Thoracic aorta (tissue), 2 donors: ENCODE results near the gene CYYR1. TPM values are rescaled to one million over a fixed set of nuclear protein-coding genes. Genes with fewer than 3 reads are reported as not detected.
A peak's percentile ranks its signal among the peaks of the same experiment; 100 is the strongest.

Source experiments
- ATAC-seq: fragments of 150-250 bp; one replicate; pipeline ENCODE4 v1.8.0; 2017; ENCODE audit warnings: low read depth; ENCODE audit not compliant: insufficient number of reproducible peaks, low FRiP score
- DNase-seq: peaks from one replicate; pipeline ENCODE4 v3.0.0-alpha.2; 2020; ENCODE audit warnings: low spot score
- H3K27ac ChIP-seq, 2 donors: fragments of 200-600 bp; sonication (generic); 1 replicate in 1 of 2; 2 replicates in 1 of 2; pipeline ENCODE4 v1.5.1; 2016; ENCODE audit warnings: mild to moderate bottlenecking in 2 of 2, moderate library complexity in 2 of 2
- H3K27me3 ChIP-seq: fragments of 200-600 bp; sonication (generic); replicated peaks from 2 replicates; pipeline ENCODE4 v1.6.0; 2016; ENCODE audit warnings: mild to moderate bottlenecking; ENCODE audit not compliant: insufficient read depth
- H3K36me3 ChIP-seq: fragments of 200-600 bp; sonication (generic); one replicate; pipeline ENCODE4 v1.5.1; 2016
- H3K4me1 ChIP-seq, 2 donors: fragments of 200-600 bp; sonication (generic); 1 replicate in 1 of 2; 2 replicates in 1 of 2; pipeline versions ENCODE4 v1.5.1 to v1.6.0; 2016; ENCODE audit warnings: low read depth in 2 of 2, mild to moderate bottlenecking in 1 of 2; ENCODE audit not compliant: control insufficient read depth in 1 of 2
- H3K4me3 ChIP-seq: fragments of 200-600 bp; sonication (generic); 2 replicates; pipeline ENCODE4 v1.5.1; 2016; ENCODE audit warnings: mild to moderate bottlenecking
- H3K9me3 ChIP-seq: fragments of 200-600 bp; sonication (generic); 2 replicates; pipeline ENCODE4 v1.5.1; 2016
- total RNA-seq, 2 donors: library from RNA; depleted of rRNA; stranded (reverse); fragments of >200 nt; gene quantifications; one replicate each; pipeline versions ENCODE4 v1.1.0 to v1.2.3, GENCODE V29; 2016
- TF ChIP-seq, protein P1 (sequence below): fragments of 200-600 bp; sonication (generic); IDR thresholded peaks from one replicate; pipeline ENCODE4 v1.5.1; 2019; ENCODE audit warnings: antibody characterized with exemption

CYYR1 gene
- total RNA-seq, 2 donors from 2014 or later = 6.6 to 15.8 TPM

DNA sequence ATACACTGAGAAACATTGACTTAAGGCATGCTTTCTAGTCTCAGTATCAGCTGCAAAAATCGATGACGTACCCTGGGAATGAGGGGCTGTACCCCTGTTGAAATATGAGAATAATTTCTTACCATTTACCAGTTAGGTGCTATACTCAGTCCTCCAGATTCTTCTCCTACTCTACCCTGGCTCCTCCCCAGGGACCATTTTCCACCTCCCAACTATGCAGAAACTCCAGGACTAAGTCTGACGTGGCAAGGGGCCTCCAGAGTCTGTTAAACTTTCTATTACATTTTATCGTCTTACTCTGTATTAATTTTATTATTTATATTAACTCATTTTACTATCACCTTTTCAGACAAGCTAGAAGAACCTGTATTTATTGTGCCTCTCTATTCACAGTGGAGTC lies 124.3 kb downstream of the CYYR1 start:
- Histone ChIP-seq H3K27ac (peak overlapping the region; percentile 72 to 75), H3K4me3 (peak overlapping the region; percentile 53), H3K36me3 (no peaks in the 10 kb centered on the region), H3K9me3 (no peaks in the 10 kb centered on the region), H3K27me3 (no peaks in the 10 kb centered on the region), H3K4me1 (peaks cover 8 to 32% of the 10 kb centered on the region in 2 donors)
- TF ChIP-seq, protein P1, sequence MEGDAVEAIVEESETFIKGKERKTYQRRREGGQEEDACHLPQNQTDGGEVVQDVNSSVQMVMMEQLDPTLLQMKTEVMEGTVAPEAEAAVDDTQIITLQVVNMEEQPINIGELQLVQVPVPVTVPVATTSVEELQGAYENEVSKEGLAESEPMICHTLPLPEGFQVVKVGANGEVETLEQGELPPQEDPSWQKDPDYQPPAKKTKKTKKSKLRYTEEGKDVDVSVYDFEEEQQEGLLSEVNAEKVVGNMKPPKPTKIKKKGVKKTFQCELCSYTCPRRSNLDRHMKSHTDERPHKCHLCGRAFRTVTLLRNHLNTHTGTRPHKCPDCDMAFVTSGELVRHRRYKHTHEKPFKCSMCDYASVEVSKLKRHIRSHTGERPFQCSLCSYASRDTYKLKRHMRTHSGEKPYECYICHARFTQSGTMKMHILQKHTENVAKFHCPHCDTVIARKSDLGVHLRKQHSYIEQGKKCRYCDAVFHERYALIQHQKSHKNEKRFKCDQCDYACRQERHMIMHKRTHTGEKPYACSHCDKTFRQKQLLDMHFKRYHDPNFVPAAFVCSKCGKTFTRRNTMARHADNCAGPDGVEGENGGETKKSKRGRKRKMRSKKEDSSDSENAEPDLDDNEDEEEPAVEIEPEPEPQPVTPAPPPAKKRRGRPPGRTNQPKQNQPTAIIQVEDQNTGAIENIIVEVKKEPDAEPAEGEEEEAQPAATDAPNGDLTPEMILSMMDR = no peak
- DNase-seq = no peak
- ATAC-seq = no peak

DNA sequence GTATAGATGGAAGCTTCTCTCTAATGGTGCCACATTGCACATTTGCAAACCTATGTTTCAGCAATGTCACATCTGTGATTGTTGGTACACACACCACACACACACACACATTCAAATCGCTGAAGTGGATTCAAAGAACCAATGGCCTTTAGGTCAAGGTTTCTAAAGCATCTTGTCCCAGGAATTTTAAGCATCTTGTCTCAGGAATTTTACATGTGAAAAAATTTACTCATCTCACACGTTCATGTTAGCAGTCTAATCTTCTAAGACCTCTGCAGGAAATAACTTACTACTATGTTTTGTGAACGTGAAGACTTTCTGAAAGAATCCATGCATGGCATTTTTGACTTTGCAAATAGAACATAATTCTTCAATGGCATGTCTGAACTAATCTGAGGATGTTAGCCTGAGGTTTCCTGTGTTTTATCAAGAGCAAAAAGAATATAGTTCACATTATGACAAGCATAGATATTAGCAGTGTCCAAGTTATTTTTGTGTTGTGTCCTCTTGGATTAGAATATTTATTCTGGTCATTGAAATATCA lies 125.1 kb downstream of the CYYR1 start:
- peak overlapping the region in 1 of 2 donors; percentile 75 for H3K27ac ChIP-seq
- no peak for ATAC-seq

DNA sequence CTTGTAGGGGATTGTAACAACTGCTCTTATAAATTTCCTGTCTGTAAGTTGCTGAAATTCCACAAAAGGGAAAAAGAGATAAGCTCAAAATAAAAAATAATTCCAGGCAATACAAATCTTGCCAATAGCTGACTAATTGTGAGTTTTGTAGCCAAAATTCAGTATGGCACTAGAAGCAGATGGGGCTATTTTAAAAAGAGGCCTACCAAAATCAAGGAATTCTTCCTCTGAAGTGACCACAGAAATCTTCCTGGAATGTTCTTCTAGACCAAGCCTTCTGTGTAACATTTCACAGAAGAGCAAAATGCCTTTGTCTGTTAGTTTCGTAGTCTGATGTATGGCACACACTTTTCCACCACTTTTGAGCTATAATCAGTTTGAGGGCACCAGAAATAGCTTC lies 127.6 kb downstream of the CYYR1 start:
- TF ChIP-seq, protein P1 = no peak
- Histone ChIP-seq H3K27ac (peak overlapping the region; percentile 27 to 44), H3K9me3 (no peaks in the 10 kb centered on the region), H3K4me3 (no peak overlapping the region), H3K4me1 (peaks cover 11 to 26% of the 10 kb centered on the region in 2 donors), H3K27me3 (no peaks in the 10 kb centered on the region), H3K36me3 (no peaks in the 10 kb centered on the region)
- no peak for ATAC-seq
- no peak for DNase-seq

More for the DNA sequence above, 125.1 kb downstream of the CYYR1 start:
- no peak for DNase-seq
- Histone ChIP-seq H3K27me3 (no peaks in the 10 kb centered on the region), H3K36me3 (no peaks in the 10 kb centered on the region), H3K4me3 (no peak overlapping the region), H3K9me3 (no peaks in the 10 kb centered on the region), H3K4me1 (peaks cover 9 to 32% of the 10 kb centered on the region in 2 donors)
- TF ChIP-seq, protein P1 = no peak

DNA sequence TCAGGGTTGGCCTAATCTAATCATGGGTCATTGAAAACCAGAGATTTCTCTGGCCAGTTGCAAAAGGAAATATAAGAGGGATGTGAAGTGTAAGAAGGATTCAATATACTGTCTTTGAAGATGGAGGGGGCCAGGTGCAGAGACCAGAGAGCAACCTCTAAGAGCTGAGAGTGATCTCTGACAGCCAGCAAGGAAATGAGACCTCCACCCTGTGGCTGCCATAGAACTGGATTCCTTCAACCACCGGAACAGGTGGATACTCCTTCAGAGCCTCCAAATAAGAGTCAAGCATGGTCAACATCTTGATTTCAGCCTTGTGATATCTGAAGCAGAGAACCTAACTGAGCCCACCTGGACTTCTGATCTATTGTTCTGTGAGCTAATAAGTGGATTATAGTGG lies 128.4 kb downstream of the CYYR1 start:
- ATAC-seq (no peak), DNase-seq (no peak)
- peaks cover 11 to 26% of the 10 kb centered on the region in 2 donors for H3K4me1 ChIP-seq
- H3K27ac ChIP-seq = peak overlapping the region; percentile 27 to 44
- no peaks in the 10 kb centered on the region for H3K27me3 ChIP-seq
- TF ChIP-seq, protein P1 = no peak
- no peaks in the 10 kb centered on the region for H3K36me3 ChIP-seq
- H3K4me3 ChIP-seq = no peak overlapping the region
- no peaks in the 10 kb centered on the region for H3K9me3 ChIP-seq

DNA sequence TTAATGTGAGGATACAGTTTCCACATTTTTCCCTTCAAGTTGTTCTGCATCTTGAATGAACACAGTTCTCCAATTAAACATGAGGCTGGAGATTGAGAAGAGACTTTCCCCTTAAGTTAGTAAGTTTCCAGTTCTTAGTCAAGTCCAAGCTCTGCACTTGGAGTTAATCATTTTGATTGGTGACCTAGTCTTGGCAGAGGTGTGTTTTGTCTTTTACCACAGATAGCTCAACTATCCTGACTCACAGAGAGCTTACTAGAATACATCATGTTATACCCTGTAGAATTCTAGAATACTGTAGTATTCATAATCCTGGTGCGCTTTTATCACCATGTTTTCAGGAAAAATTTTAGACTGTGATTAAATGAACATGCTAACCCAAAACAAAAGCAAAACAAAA lies 129.2 kb downstream of the CYYR1 start:
- DNase-seq = no peak
- no peak overlapping the region for H3K27ac ChIP-seq
- TF ChIP-seq, protein P1 = no peak

More for the DNA sequence above, 129.2 kb downstream of the CYYR1 start:
- no peaks in the 10 kb centered on the region for H3K27me3 ChIP-seq
- H3K4me1 ChIP-seq = peaks cover 11 to 26% of the 10 kb centered on the region in 2 donors
- no peak for ATAC-seq
- no peak overlapping the region for H3K4me3 ChIP-seq
- H3K36me3 ChIP-seq = no peaks in the 10 kb centered on the region
- no peaks in the 10 kb centered on the region for H3K9me3 ChIP-seq
